HG03439 (cell line): ENCODE results near the gene C19orf38.
"Not testable (repeated sequence)": the region's sequence is repeated elsewhere in the genome, so short reads cannot be mapped to it uniquely, and the experiment has no call there.

Source experiments
- ATAC-seq: cut with Tn5 transposase; IDR thresholded peaks from one replicate; pipeline ENCODE4 v1.9.1; 2021; ENCODE audit warnings: mild to moderate bottlenecking, moderate library complexity; ENCODE audit not compliant: unreplicated experiment

The C19orf38 gene

DNA sequence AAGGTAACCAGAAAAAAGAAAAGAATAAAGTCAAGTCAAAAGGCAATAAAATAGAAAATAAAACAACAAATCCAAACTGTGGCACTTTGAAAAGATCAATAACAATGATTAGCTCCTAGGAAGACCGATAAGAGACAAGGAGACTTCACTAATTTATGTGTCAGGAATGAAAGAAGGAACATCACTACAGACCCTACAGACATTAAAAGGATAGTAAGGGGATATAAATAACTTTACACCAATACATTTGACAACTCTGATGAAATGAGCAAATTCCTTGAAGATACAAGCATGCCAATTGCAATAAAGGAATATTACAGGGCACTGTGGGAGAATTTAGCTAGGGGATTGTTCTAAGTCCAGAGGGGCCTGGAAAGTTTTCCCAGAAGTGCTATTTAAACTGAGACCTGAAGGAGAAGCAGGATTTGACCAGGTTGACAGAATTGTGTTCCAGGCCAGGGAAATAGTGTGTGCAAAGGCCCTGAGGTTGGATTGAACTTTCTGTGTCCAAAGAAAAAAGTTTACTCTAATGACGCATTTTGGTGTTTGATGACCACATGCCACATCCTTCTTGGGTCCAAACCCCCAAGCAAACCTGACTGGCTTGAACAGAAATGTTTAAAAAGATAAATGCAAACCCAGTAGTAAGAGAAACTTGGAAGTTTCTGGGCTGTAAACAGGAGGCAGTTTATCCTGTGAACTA, 1.6 kb upstream of the C19orf38 start:
- no peak for ATAC-seq

DNA sequence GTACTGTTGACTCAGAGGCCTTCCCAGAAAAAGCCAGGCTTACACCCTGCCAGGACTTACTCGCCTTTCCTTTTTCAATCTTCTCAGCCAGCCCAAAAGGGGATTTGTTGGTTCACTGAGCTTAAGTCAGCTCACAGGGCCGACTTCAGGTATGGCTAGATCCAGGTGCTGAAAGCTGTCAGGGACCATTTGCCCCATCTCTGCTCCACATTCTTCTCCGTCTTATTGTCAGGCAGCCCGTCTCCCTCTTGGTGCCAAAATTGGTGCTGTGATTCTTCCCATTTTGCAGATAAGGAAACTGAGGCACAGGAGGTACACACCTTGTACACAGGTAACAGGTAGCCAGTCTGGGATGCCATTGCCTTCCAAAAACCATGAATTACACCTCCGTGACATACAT, 2.4 kb downstream of the C19orf38 start:
- ATAC-seq, result no peak

DNA sequence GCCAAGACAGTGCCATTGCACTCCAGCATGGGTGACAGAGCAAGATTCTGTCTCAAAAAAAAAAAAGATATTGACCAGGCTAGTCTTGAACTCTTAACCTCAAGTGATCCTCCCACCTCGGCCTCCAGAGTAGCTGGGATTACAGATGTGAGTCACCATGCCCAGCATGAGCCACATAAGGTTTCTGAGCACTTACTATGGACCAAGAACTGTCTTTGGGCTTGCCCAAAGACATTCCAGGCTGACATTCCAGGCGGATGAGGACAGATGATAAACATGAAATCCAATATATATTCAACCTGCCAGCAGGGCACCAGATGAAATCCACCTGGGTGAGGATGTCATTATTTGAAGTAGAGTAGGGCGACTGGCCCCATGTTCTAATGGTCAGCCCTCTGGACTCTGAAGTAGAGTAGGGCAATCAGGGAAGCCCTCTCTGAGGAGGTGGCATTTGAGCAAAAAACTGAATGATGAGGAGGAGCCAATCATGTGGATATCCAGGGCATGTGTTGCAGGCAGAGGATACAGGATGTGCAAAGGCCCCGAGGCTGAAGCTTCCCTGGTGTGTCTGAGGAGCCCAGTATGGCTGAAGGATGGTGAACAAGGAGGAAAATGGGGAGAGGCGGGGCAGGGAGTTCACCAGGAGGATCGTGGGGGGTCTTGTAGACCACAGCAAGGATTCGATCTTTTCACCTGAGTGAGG, 4.0 kb downstream of the C19orf38 start:
- no peak for ATAC-seq

DNA sequence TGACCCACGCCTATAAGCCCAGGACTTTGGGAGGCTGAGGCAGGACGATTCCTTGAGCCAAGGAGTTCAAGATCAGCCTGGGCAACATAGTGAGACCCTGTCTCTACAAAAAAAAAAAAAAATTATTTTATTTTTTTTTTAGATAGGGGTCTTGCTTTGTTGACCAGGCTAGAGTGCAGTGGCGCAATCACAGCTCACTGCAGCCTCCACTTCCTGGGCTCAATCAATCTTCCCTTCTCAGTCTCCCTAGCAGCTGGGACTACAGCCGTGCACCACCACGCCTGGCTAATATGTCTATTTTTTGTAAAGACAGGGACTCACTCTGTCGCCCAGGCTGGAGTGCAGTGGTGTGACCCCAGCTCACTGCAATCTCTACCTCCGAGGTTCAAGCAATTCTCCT, 4.7 kb downstream of the C19orf38 start:
- no peak for ATAC-seq

DNA sequence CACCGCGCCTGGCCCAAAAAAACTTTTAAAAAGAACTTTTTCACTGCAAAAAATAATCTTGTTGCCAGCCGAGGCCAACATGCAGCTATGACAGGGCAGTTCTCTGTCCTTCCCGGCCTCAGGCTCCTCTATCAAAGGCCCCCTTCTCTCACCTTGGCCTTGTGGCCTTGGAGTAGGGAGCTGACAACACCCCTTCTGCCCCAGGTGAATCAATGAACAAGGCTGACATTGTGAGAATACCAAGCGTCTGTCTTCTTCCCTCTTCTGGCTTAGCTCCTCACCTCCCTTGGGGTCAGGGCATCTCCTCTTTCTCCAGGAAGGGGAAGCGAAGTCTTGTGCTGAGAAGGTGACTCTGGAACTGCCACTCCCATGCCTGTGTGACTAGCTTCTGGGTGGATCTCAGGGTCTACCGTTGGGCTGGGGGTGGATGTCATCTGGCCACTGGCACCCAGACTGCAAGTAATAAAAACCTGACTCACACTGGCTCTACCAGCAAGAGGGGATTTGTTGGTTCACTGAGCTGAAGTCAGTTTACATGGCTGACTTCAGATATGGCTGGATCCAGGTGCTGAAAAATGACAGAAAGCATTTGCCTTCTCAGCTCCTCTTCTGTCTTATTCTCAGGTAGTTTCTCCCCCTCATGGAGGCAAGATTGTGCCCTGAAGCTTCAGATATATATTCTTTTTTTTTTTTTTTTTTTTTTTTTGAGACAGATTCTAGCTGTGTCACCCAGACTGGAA, 6.3 kb downstream of the C19orf38 start:
- no peak for ATAC-seq

DNA sequence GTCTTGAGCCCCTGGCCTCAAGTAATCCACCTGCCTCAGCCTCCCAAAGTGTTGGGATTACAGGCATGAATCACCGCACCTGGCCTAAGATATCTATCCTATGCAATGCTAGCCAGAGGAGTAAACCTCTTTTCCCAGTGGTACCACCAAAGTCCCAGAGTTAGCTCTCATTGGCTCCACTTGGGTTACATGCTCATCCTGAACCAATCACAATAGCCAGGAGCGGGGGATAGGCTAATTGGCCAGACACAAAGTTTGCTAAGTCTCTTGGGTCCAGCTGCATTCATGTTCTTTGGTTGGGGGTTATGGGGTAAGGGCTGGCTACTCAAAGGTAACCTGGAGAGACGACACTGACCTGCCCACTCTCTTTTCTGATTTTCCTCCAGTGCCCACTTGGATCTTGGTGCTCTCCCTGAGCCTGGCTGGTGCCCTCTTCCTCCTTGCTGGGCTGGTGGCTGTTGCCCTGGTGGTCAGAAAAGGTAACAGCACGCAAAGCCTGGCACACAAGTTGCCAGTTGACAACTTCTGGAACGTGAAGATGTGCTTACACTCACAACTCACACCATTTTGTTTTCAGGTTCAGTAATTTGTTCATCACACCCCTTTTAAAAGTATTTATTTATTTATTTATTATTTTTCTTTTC, 7.8 kb downstream of the C19orf38 start:
- ATAC-seq, result no peak

DNA sequence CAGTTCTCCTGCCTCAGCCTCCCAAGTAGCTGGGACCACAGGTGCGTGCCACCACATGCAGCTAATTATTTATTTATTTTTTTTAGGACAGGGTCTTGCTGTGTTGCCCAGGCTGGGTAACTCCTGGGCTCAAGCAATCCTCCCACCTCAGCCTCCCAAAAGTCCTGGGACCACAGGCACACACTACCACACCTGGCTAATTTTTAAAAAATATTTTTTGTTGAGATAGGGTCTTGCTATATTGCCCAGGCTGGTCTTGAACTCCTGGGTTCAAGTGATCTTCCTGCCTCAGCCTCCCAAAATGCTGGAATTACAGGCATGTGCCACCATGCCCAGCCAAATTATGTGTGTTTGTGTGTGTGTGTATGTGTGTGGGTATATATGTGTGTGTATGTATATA, 8.7 kb downstream of the C19orf38 start:
- not testable (repeated sequence) for ATAC-seq

DNA sequence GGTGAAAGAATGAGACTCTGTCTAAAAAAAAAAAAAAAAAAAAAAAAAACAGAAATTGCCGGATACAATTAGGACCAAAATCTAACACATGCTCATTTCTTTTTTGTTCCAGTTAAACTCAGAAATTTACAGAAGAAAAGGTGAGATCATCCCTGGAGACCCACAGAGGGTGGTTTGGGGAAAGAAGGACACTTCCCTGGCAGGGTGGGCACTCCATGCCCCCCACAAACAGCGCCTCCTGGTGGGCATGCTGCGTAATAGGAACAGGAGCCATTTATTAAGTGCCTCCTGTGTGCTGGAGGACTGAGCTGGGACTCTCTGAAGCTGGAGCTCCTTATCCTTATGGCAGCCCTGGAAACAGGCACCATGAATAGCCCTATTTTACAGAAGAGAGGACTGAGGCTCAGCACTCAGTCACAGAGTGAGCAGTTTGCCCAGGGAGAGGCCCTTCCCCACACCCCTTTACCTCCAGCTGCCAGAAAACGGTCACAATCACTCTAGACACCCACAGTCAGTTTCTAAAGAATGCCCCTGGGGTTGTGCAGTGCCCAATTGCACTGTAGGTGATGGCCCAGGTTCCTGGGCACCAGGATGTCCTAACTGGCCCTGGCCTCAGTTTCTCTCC, 10.1 kb downstream of the C19orf38 start:
- no peak for ATAC-seq

DNA sequence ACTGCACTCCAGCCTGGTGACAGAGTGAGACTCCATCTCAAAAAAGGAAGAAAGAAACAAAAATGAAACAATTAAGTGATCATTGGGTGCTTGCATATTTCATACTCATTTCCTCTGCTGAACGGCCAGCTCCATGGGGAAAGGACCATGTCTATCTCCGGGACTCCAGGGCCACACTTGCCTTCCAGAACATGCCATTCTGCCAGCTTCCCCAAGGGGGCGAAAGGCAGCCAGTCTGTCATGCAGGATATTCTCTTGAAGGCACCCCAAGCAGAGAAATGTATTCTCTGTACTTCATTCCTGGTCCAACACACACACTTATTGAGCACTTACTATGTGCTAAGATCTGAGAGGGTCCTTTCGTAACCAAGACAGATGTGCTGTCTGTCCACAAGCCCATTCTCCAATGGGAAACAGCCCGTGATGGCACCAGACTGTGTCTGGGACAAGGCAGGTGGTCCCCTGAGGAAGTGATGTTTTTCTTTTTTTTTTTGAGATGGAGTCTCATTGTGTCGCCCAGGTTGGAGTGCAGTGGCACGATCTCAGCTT, 13.0 kb downstream of the C19orf38 start:
- no peak for ATAC-seq

DNA sequence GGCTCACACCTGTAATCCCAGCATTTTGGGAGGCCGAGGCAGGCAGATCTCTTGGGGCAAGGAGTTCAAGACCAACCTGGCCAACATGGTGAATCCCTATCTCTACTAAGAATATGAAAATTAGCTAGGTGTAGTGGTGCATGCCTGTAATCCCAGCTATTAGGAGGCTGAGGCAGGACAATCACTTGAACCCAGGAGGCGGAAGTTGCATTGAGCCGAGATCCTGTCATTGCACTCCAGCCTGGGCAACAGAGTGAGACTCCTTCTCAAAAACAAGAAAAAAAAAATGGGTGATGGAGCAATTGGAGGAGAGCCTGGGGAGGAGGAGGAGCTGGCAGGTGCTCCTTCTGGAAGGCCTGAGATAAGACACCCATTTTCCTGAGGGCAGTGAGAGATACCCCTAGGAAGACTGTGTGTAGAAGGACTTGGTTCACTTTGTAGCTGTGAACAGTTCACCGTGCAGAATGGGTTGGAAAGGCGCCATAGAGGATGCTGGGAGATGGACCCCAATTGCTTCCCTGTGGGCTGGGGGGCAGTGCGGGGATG, 14.4 kb downstream of the C19orf38 start:
- ATAC-seq, result no peak

DNA sequence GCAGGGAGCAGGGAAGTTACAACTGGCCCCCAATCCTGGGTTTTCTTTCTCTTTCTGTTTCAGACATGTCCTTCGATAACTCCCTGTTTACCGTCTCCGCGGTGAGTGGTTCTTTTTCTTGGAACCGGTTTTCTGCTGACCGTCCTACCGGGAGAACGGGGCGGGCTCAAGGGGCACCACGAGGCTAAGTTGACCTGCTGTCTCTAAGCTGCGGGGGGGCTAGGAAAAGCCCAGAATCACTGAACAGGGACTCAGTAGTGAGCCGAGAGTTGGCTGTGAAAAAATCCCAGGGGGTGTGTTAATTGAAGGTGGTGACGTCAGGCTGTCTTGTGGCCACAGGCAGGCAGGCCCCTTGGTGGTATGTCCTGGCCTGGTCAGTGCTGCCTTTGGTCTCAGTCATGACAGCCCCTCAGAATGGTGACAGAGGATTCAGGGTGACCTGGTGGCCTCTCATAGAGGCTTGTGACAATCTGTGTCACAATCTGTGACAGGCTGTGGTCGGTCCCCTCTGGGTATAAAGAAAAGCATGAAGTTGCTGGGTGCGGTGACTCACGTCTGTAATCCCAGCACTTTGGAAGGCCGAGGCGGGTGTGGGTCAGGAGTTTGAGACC, 15.0 kb downstream of the C19orf38 start:
- ATAC-seq, result no peak

DNA sequence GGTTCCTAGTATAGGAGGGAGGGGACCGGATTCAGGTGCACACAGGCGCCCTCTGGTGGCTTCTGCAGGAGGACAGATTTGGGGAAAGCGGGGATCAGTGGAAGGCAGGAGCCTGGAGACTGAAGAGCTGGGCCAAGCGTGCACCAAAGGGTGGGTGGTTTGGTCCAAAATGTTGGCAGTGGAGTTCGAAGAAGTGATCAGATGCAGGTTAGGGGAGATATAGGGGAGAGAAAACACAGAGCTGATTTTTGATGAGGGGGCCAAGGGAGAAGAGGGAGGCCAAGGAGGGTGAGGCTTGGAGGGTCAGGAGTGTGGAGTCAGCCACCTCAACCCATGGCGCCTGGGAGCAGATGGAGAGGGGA, 16.3 kb downstream of the C19orf38 start:
- ATAC-seq, result no peak

DNA sequence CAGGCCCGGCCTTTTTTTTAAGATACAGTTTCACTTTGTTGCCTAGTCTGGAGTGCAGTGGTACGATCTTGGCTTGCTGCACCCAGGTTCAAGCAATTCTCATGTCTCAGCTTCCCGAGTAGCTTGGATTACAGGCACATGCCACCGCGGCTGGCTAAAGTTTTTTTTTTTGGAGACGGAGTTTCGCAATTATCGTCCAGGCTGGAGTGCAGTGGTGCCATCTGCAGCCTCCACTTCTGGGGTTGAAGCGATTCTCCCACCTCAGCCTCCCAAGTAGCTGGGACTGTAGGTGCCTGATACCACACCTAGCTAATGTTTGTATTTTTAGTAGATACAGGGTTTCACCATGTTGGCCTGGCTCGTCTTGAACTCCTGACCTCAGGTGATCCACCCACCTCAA, 18.3 kb downstream of the C19orf38 start:
- no peak for ATAC-seq

DNA sequence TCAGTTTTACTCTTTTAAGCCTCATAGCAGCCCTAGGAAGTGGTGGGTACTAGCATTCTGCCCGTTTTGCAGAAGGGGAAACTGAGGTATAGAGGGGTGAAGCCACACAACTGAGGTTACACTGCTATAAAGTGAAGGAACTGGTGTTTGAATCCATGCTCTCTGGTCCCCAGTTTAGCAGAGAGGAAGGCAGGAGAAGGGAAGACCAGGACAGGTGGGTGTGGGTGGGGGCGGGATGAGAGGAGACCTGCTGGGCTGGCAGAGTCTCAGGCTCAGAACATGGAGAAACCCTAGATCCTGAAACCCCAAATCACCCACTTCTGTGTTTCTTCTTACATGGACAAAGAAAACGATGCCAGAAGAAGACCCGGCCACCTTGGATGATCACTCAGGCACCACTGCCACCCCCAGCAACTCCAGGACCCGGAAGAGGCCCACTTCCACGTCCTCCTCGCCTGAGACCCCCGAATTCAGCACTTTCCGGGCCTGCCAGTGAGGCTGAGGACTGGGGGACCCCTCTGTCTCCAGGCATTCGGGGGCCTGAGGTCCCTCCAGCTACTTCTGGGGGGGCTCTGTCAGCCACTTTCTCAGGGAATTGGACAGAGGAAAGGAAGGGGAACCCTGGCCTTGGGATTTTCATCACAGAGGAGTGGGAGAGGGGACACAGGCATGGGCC, 20.8 kb downstream of the C19orf38 start:
- ATAC-seq, result no peak

DNA sequence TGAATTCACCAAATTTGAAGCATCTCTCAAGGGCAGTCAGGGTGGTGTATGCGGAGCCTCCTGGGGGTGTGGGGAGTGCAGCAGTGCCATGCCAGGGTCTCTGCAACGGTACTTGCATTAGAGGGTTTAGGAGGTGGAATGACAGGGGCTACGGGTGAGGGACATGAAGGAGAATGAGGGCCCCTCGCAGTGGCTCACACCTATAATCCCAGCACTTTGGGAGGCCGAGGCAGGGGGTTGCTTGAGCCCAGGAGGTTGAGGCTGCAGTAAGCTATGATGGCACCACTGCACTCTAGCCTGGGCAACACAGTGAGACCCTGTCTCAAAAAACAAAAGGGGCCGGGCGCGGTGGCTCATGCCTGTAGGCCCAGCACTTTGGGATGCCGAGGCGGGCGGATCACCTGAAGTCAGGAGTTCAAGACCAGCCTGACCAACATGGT, 21.7 kb downstream of the C19orf38 start:
- not testable (repeated sequence) for ATAC-seq

DNA sequence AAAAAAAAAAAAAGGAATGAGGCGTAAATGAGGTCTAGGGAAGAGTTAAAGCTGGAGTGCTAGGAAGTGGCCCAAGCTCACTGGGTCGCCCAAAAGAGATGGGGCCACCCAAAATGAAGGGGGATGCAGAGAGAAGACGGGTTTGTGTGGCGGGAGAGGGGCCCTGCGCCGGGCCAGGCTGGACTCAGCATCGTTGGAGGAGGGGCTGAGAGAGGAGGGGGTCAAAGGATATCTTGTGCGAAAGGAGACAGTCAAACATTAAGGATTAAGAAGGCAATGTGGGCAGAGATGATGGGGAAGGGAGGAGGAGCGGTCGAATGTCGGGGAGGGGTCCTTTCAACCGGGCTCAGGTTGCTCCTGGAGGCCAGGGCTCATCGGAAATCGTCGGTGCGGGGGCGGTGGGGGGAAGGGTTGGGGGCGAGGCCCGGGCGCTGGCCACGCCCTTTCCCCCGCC, 22.3 kb downstream of the C19orf38 start:
- ATAC-seq, result no peak

DNA sequence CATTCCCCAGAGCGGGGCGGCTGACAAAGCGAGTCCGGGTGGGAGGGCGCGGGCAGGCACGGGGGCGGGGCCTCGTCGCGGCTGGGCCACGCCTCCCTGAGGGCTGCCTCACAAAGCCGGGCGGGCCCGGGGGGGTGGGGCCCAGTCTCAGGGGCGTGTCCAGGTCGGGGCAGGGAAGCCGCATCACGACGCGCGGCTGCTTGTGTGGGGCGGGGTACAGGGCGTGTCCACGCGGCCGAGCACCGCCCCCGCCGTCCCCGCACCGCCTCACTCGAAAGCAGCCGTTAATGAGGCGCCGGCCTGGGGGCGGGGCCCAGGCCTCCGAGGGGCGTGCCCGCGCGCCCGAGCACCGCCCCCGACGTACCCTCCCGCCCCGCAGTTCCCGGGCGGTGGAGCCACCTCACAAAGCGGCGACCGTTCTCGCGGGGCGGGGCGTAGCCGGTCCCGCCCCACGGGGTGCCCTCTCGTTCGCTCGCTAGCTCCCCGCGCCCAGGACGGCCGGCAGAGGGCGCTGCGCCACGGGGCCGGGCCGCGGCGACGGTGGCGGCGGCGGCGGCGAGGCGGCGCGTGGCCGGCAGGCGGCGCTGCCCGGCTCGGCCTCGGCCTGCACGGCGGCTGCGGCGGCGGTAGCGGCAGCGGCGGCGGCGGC, 22.9 kb downstream of the C19orf38 start, which contains the start of gene CARM1:
TSS of gene CARM1 (plus strand) at position 599 of the 649 bp plus-strand sequence. CDS start 150 bp downstream, outside the sequence.
- peak; percentile 78 for ATAC-seq

DNA sequence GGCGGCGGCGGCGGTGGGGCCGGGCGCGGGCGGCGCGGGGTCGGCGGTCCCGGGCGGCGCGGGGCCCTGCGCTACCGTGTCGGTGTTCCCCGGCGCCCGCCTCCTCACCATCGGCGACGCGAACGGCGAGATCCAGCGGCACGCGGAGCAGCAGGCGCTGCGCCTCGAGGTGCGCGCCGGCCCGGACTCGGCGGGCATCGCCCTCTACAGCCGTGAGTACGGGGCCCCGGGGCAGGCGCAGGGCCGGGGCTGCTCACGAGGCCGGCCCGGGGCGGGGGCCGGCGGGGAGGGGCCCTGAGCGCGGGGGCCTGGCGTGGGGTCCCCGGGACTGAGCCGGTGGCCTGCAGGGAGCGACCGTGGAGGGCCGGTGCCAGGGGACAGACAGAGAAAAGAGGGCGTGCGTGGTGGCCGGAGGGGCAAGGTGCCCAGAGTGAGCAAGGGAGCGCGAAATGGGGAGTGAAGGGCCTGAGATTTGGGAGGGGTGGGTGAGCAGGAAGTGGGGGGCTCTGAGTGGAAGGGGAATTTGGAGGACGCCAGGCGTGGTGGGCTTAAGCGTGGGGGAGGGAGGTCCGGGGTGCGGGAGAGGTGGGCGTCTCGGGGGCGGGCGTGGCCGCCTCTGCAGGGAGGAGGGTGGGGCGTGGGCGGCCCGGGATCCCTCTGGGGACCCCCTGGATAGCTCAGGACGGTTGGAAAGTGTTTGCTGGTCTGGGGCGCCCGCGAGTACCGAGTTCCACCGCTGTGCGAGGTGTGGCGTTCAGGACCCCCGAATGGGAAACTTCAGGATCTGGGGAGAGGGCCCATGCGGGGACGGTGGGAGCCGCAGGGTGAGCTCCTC, 23.7 kb downstream of the C19orf38 start:
- ATAC-seq, result peak; percentile 2
